Endothelial cell of umbilical vein (primary cell): ENCODE measurements around the gene TECPR2. TPM values are rescaled to one million over a fixed set of nuclear protein-coding genes. Genes with fewer than 3 reads are reported as not detected.

Experiments
- BruUV-seq: library from RNA; stranded (reverse); fragments of 400-500 nt; replicated peaks from 2 replicates; lab custom pipeline; 2021; lab: Mats Ljungman, UMichigan
- CTCF ChIA-PET: fragments of 300-600, 350-600 bp; sonication (Branson Sonifier 250); formaldehyde crosslinking; loops from one replicate; lab custom pipeline; 2021; ENCODE audit warnings: antibody characterized with exemption, inconsistent platforms; lab: Charles Lee
- POLR2A ChIA-PET: fragments of 300-600, 350-600 bp; sonication (Branson Sonifier 250); formaldehyde crosslinking; loops from one replicate; lab custom pipeline; 2021; ENCODE audit warnings: antibody characterized with exemption, inconsistent platforms; lab: Charles Lee
- DNase-seq: peaks from one replicate; pipeline ENCODE4 v3.0.0-alpha.2; 2011; ENCODE audit warnings: low read depth, low spot score
- FAIRE-seq: peaks from 2 replicates; lab custom pipeline; 2011; peaks lifted over from hg19 to GRCh38; lab: Jason Lieb, UNC
- H2AFZ ChIP-seq: 2 replicates; pipeline ENCODE4 v1.6.0; 2012; ENCODE audit warnings: low read depth, low read length, control low read depth, inconsistent platforms
- H3K27ac ChIP-seq: 2 replicates; pipeline ENCODE4 v1.5.1; 2011; ENCODE audit warnings: low read depth, mild to moderate bottlenecking, control low read depth, low read length, moderate library complexity; ENCODE audit not compliant: insufficient read depth
- H3K27me3 ChIP-seq, 2 experiments: 2 replicates each; pipeline versions ENCODE4 v1.6.0 to v1.6.1; 2011; ENCODE audit warnings: low read length in 2 of 2, mixed read lengths in 1 of 2; ENCODE audit not compliant: control insufficient read depth in 2 of 2, insufficient read depth in 2 of 2
- H3K36me3 ChIP-seq, 2 experiments: 2 replicates in 1 of 2; 3 replicates in 1 of 2; pipeline ENCODE4 v1.5.1; 2011; ENCODE audit warnings: low read length in 2 of 2, mild to moderate bottlenecking in 1 of 2, moderate library complexity in 1 of 2; ENCODE audit not compliant: control insufficient read depth in 2 of 2, insufficient read depth in 2 of 2; ENCODE audit errors: extremely low read depth in 1 of 2
- H3K4me1 ChIP-seq: 3 replicates; pipeline ENCODE4 v1.5.1; 2011; ENCODE audit warnings: mild to moderate bottlenecking, low read length; ENCODE audit not compliant: control insufficient read depth, insufficient read depth; ENCODE audit errors: extremely low read depth
- H3K4me2 ChIP-seq: 2 replicates; pipeline ENCODE4 v1.6.1; 2011; ENCODE audit warnings: low read length, control low read depth, mixed read lengths; ENCODE audit not compliant: insufficient read depth
- H3K4me3 ChIP-seq, 3 experiments: fragments of 200-600 bp in 1 of 3; sonication (generic), shearing (Covaris generic) in 1 of 3; replicated peaks in 1 of 3; 2 replicates each; pipeline ENCODE4 v1.5.1; 2011 to 2016; ENCODE audit warnings: control low read depth in 3 of 3, low read length in 3 of 3, mild to moderate bottlenecking in 2 of 3, inconsistent platforms in 1 of 3, low read depth in 1 of 3, moderate library complexity in 1 of 3; ENCODE audit not compliant: insufficient read depth in 1 of 3
- H3K79me2 ChIP-seq: 2 replicates; pipeline ENCODE4 v1.6.0; 2012; ENCODE audit warnings: low read length, inconsistent platforms; ENCODE audit not compliant: control insufficient read depth, insufficient read depth
- H3K9ac ChIP-seq: replicated peaks from 2 replicates; pipeline ENCODE3; 2011; ENCODE audit warnings: low read length, control low read depth; ENCODE audit not compliant: insufficient read depth; ENCODE audit errors: extremely low read depth
- H3K9me1 ChIP-seq: replicated peaks from 3 replicates; pipeline ENCODE4 v1.6.0; 2011; ENCODE audit warnings: mild to moderate bottlenecking, low read length; ENCODE audit not compliant: control insufficient read depth, insufficient read depth; ENCODE audit errors: extremely low read depth
- H3K9me3 ChIP-seq: replicated peaks from 2 replicates; pipeline ENCODE4 v1.5.1; 2012; ENCODE audit warnings: low read length, inconsistent platforms; ENCODE audit not compliant: control insufficient read depth, insufficient read depth
- H4K20me1 ChIP-seq: replicated peaks from 2 replicates; pipeline ENCODE3; 2011; ENCODE audit warnings: mild to moderate bottlenecking, low read length; ENCODE audit not compliant: control insufficient read depth, insufficient read depth; ENCODE audit errors: extremely low read depth
- CTCF ChIP-seq, 2 donors: IDR thresholded peaks; 1 replicate in 1 of 2; 2 replicates in 1 of 2; pipeline ENCODE4 v1.5.1; 2011; ENCODE audit warnings: low read length in 2 of 2, mild to moderate bottlenecking in 2 of 2, moderate library complexity in 2 of 2, control low read depth in 1 of 2, inconsistent platforms in 1 of 2, low read depth in 1 of 2; ENCODE audit not compliant: insufficient read depth in 1 of 2; ENCODE audit errors: extremely low read depth in 1 of 2
- EZH2 ChIP-seq: IDR thresholded peaks from 2 replicates; pipeline ENCODE4 v1.6.1; 2012; ENCODE audit warnings: borderline replicate concordance, low read depth, mild to moderate bottlenecking, moderate library complexity, low read length, inconsistent platforms; ENCODE audit not compliant: severe bottlenecking
- GATA2 ChIP-seq: IDR thresholded peaks from 2 replicates; pipeline ENCODE4 v1.7.0; 2011; ENCODE audit warnings: low read depth, mild to moderate bottlenecking, moderate library complexity, mixed read lengths, low read length; ENCODE audit not compliant: insufficient read length, insufficient read depth
- JUN ChIP-seq: IDR thresholded peaks from 2 replicates; pipeline ENCODE4 v1.6.1; 2011; ENCODE audit warnings: borderline replicate concordance, low read depth; ENCODE audit not compliant: insufficient read length, insufficient read depth
- MAX ChIP-seq: IDR thresholded peaks from 2 replicates; pipeline ENCODE4 v1.6.1; 2011; ENCODE audit not compliant: insufficient read depth, insufficient read length
- MYC ChIP-seq: IDR thresholded peaks from one replicate; pipeline ENCODE4 v1.6.1; 2011; ENCODE audit warnings: mild to moderate bottlenecking, low read depth, low read length
- POLR2A ChIP-seq: IDR thresholded peaks from 2 replicates; pipeline ENCODE4 v1.6.1; 2012; ENCODE audit warnings: low read depth, mild to moderate bottlenecking, control low read depth, low read length
- POLR2AphosphoS5 ChIP-seq: IDR thresholded peaks from 2 replicates; pipeline ENCODE4 v1.6.1; 2012; ENCODE audit warnings: low read depth, mild to moderate bottlenecking, control low read depth, low read length, moderate library complexity; ENCODE audit not compliant: insufficient read depth
- dilution Hi-C: fragments of 300-500 bp; cut with MboI; formaldehyde crosslinking; loops from one replicate; pipeline ENCODE4 v1.15.0; 2019; ENCODE audit warnings: low sequenced_read_pairs; ENCODE audit not compliant: extremely low pct_ligation_motif_present
- intact Hi-C: fragments of 100-400 bp; cut with micrococcal nuclease; formaldehyde crosslinking; loops from one replicate; pipeline ENCODE4 v1.10.0; 2022
- polyA plus RNA-seq, 4 experiments: library from polyadenylated mRNA; depleted of rRNA in 3 of 4; stranded (reverse) in 3 of 4; unstranded in 1 of 4; fragments of >200 nt; gene quantifications; 2 replicates each; pipeline versions ENCODE4 v1.2.1 to v1.2.3, GENCODE V29; 2011 to 2012; ENCODE audit warnings: missing spikeins in 1 of 4
- total RNA-seq: library from RNA; stranded (reverse); gene quantifications from 2 replicates; pipeline ENCODE4 v1.2.3, GENCODE V29; 2021

TECPR2 gene
- total and polyA plus RNA-seq, 2 donors (not counting 3 experiments of a cell fraction or from before 2014, with no cell fraction given) = 8.9 to 21.5 TPM

- peaks cover 0 to 5% of the 10 kb centered on the region in 2 experiments for H3K36me3 ChIP-seq
- no peak overlapping the region for H3K9ac ChIP-seq
- POLR2A ChIA-PET = no interaction called here
- no peaks in the 10 kb centered on the region for H3K9me3 ChIP-seq
- no peak overlapping the region for H3K4me2 ChIP-seq
- BruUV-seq = no TSS peak
- CTCF ChIA-PET = interaction anchor here (2.2 kb wide), 1 partner anchor 67 kb away, joined by 12 read pairs; no protein-coding TSS in a partner anchor
- H3K4me3 ChIP-seq = no peak overlapping the region
- peaks cover 3% of the 10 kb centered on the region for H3K79me2 ChIP-seq
- H4K20me1 ChIP-seq = no peaks in the 10 kb centered on the region
- no peaks in the 10 kb centered on the region for H3K27me3 ChIP-seq
- H3K4me1 ChIP-seq = peaks cover 29% of the 10 kb centered on the region
- no peak overlapping the region for H3K27ac ChIP-seq
- DNase-seq = no peak
- no peaks in the 10 kb centered on the region for H3K9me1 ChIP-seq
- no peak overlapping the region for H2AFZ ChIP-seq
- TF ChIP-seq EZH2 (no peak), CTCF (IDR thresholded peaks at IDR 0.05; ENCODE audit: extremely low read depth in 1 of 2, insufficient read depth in 1 of 2, low read depth in 1 of 2, low read length in 2 of 2) (no peak), POLR2AphosphoS5 (no peak), MAX (no peak), MYC (no peak), GATA2 (no peak), POLR2A (no peak), JUN (no peak)
- intact Hi-C loops = loop anchor here (10.0 kb wide), 1 partner anchor 140 kb away; the partner anchor contains the start of genes CINP and TECPR2
- dilution Hi-C loops = loop anchor here (10.0 kb wide), 1 partner anchor 60 kb away; no protein-coding TSS in a partner anchor
- FAIRE-seq = no peak
These were observed 142.4 kb downstream of the TECPR2 start for GRCh38 chr14:102505000-102505619.
